HepG2 (cell line): ENCODE results near the gene BTN1A1. TPM values are rescaled to one million over a fixed set of nuclear protein-coding genes. Genes with fewer than 3 reads are reported as not detected.

Experiments
- DZIP1 ChIP-seq: sonication (generic); formaldehyde crosslinking; IDR thresholded peaks from 2 replicates; pipeline ENCODE4 v1.5.0; 2020; ENCODE audit warnings: mild to moderate bottlenecking, missing genetic modification reagents
- FOXJ3 ChIP-seq: sonication (generic); formaldehyde crosslinking; IDR thresholded peaks from 2 replicates; pipeline ENCODE4 v1.4.0; 2020; ENCODE audit warnings: missing genetic modification reagents, mild to moderate bottlenecking, borderline replicate concordance
- GMEB1 ChIP-seq: sonication (generic); formaldehyde crosslinking; IDR thresholded peaks from 2 replicates; pipeline ENCODE4 v1.5.1; 2020; ENCODE audit warnings: missing genetic modification reagents, mild to moderate bottlenecking, borderline replicate concordance
- JUND ChIP-seq: sonication (generic); formaldehyde crosslinking; IDR thresholded peaks from 2 replicates; pipeline ENCODE4 v1.8.0; 2022; ENCODE audit warnings: mild to moderate bottlenecking, missing genetic modification reagents
- KDM2A ChIP-seq: sonication (generic); formaldehyde crosslinking; IDR thresholded peaks from 2 replicates; pipeline ENCODE4 v1.4.0; 2020; ENCODE audit warnings: low read depth, missing genetic modification reagents, borderline replicate concordance
- KLF11 ChIP-seq: IDR thresholded peaks from 2 replicates; pipeline ENCODE4 v1.6.1; 2016; ENCODE audit warnings: missing compliant biosample characterization
- NFE2 ChIP-seq: sonication (generic); formaldehyde crosslinking; IDR thresholded peaks from 2 replicates; pipeline ENCODE4 v1.4.0; 2020; ENCODE audit warnings: missing genetic modification reagents
- RBFOX2 ChIP-seq: fragments of 200-400 bp; formaldehyde crosslinking; IDR thresholded peaks from 2 replicates; pipeline ENCODE4 v1.6.1; 2017; ENCODE audit warnings: low read depth, mild to moderate bottlenecking, low read length
- SMAD1 ChIP-seq: sonication (generic); formaldehyde crosslinking; IDR thresholded peaks from 2 replicates; pipeline ENCODE4 v1.4.0; 2020; ENCODE audit warnings: missing genetic modification reagents, low read depth, mild to moderate bottlenecking, borderline replicate concordance
- SRY ChIP-seq: sonication (generic); formaldehyde crosslinking; IDR thresholded peaks from 2 replicates; pipeline ENCODE4 v1.8.0; 2022; ENCODE audit warnings: mild to moderate bottlenecking, missing genetic modification reagents
- TEAD3 ChIP-seq: optimal IDR thresholded peaks from 2 replicates; pipeline ENCODE3; 2016; ENCODE audit warnings: borderline replicate concordance
- ZBTB3 ChIP-seq: sonication (generic); formaldehyde crosslinking; IDR thresholded peaks from 2 replicates; pipeline ENCODE4 v1.4.0; 2020; ENCODE audit warnings: low read depth, mild to moderate bottlenecking, moderate library complexity, missing genetic modification reagents, borderline replicate concordance
- ZEB1 ChIP-seq: IDR thresholded peaks from 2 replicates; pipeline ENCODE4 v1.6.1; 2012; ENCODE audit warnings: mild to moderate bottlenecking, low read depth, inconsistent platforms; ENCODE audit not compliant: insufficient replicate concordance
- ZNF10 ChIP-seq: sonication (generic); formaldehyde crosslinking; IDR thresholded peaks from 2 replicates; pipeline ENCODE4 v1.4.0; 2020; ENCODE audit warnings: mild to moderate bottlenecking, low read depth, missing genetic modification reagents, borderline replicate concordance
- ZNF143 ChIP-seq: sonication (generic); formaldehyde crosslinking; IDR thresholded peaks from 2 replicates; pipeline ENCODE4 v1.4.0; 2020; ENCODE audit warnings: missing genetic modification reagents
- ZNF33B ChIP-seq: sonication (generic); formaldehyde crosslinking; IDR thresholded peaks from 2 replicates; pipeline ENCODE4 v1.5.1; 2020; ENCODE audit warnings: mild to moderate bottlenecking, missing genetic modification reagents
- ZNF382 ChIP-seq: sonication (generic); formaldehyde crosslinking; IDR thresholded peaks from 2 replicates; pipeline ENCODE4 v1.5.0; 2020; ENCODE audit warnings: missing genetic modification reagents, mild to moderate bottlenecking, borderline replicate concordance
- ZNF607 ChIP-seq: sonication (generic); formaldehyde crosslinking; IDR thresholded peaks from 2 replicates; pipeline ENCODE4 v1.5.1; 2020; ENCODE audit warnings: missing genetic modification reagents, mild to moderate bottlenecking, borderline replicate concordance
- polyA plus RNA-seq, 8 experiments: library from polyadenylated mRNA; depleted of rRNA in 3 of 8; stranded (reverse) in 7 of 8; unstranded in 1 of 8; fragments of >200 nt; fragmentation: Illumina TruSeq in 4 of 8; extraction: Trizol in 4 of 8; gene quantifications; 2 replicates each; pipeline versions ENCODE4 v1.2.1 to v1.2.3, GENCODE V29; 2011 to 2016; ENCODE audit warnings: low read depth in 4 of 8, missing spikeins in 1 of 8, mixed read lengths in 1 of 8; ENCODE audit not compliant: insufficient read depth in 1 of 8
- total RNA-seq, 5 experiments: library from RNA; depleted of rRNA; stranded (reverse); fragments of >200 nt; fragmentation: Illumina TruSeq; extraction: Trizol; gene quantifications; 2 replicates each; pipeline ENCODE4 v1.2.3, GENCODE V29; 2016; ENCODE audit warnings: low read depth in 1 of 5
- TF ChIP-seq, protein P1 (sequence below): IDR thresholded peaks from 2 replicates; pipeline ENCODE4 v1.6.1; 2012; ENCODE audit warnings: low read length, improper control_type of control experiment
- TF ChIP-seq, protein P2 (sequence below): sonication (generic); formaldehyde crosslinking; IDR thresholded peaks from 2 replicates; pipeline ENCODE4 v1.5.0; 2020; ENCODE audit warnings: missing genetic modification reagents, mild to moderate bottlenecking, borderline replicate concordance

BTN1A1 gene
- total and polyA plus RNA-seq, 2 of the 13 experiments (the other 11 are each of a cell fraction or from before 2014, with no cell fraction given): 0.04 TPM; not detected in 1

- TF ChIP-seq DZIP1 (no peak), SRY (no peak), ZNF143 (CRISPR knock-in tag) (no peak), ZNF33B (no peak), ZNF607 (peak; percentile 81; the same call in 1 of the 2 replicates), KLF11 (peak; percentile 63), SMAD1 (CRISPR knock-in tag) (no peak), ZNF382 (CRISPR knock-in tag) (no peak), TEAD3 (CRISPR knock-in tag) (peak; percentile 66), ZBTB3 (CRISPR knock-in tag) (no peak; the same call in 1 of the 2 replicates), KDM2A (peak; percentile 88), NFE2 (no peak), ZNF10 (CRISPR knock-in tag) (no peak), FOXJ3 (CRISPR knock-in tag) (peak; percentile 94), ZEB1 (peak; percentile 86), GMEB1 (peak; percentile 66; the same call in 1 of the 2 replicates), RBFOX2 (no peak), JUND (CRISPR knock-in tag) (no peak)
- TF ChIP-seq, protein P1, sequence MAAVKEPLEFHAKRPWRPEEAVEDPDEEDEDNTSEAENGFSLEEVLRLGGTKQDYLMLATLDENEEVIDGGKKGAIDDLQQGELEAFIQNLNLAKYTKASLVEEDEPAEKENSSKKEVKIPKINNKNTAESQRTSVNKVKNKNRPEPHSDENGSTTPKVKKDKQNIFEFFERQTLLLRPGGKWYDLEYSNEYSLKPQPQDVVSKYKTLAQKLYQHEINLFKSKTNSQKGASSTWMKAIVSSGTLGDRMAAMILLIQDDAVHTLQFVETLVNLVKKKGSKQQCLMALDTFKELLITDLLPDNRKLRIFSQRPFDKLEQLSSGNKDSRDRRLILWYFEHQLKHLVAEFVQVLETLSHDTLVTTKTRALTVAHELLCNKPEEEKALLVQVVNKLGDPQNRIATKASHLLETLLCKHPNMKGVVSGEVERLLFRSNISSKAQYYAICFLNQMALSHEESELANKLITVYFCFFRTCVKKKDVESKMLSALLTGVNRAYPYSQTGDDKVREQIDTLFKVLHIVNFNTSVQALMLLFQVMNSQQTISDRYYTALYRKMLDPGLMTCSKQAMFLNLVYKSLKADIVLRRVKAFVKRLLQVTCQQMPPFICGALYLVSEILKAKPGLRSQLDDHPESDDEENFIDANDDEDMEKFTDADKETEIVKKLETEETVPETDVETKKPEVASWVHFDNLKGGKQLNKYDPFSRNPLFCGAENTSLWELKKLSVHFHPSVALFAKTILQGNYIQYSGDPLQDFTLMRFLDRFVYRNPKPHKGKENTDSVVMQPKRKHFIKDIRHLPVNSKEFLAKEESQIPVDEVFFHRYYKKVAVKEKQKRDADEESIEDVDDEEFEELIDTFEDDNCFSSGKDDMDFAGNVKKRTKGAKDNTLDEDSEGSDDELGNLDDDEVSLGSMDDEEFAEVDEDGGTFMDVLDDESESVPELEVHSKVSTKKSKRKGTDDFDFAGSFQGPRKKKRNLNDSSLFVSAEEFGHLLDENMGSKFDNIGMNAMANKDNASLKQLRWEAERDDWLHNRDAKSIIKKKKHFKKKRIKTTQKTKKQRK: no peak
- TF ChIP-seq, protein P2, sequence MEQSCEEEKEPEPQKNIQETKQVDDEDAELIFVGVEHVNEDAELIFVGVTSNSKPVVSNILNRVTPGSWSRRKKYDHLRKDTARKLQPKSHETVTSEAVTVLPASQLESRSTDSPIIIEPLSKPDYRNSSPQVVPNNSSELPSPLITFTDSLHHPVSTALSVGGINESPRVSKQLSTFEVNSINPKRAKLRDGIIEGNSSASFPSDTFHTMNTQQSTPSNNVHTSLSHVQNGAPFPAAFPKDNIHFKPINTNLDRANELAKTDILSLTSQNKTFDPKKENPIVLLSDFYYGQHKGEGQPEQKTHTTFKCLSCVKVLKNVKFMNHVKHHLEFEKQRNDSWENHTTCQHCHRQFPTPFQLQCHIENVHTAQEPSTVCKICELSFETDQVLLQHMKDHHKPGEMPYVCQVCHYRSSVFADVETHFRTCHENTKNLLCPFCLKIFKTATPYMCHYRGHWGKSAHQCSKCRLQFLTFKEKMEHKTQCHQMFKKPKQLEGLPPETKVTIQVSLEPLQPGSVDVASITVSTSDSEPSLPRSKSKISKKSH: no peak
These were observed 32.8 kb downstream of the BTN1A1 start (continued) for GRCh38 chr6:26532699-26533531.
